HCEC 1CT (cell line): ENCODE measurements around the gene OAF.
"Not testable (repeated sequence)": the region's sequence is repeated elsewhere in the genome, so short reads cannot be mapped to it uniquely, and the experiment has no call there.

Experiments used
- DNase-seq: peaks from one replicate; pipeline ENCODE4 v3.0.0-alpha.2; 2017

OAF gene

GRCh38 chr11:120244476-120245365, 33.9 kb downstream of the OAF start:
- no peak for DNase-seq

- no peak for DNase-seq
Observed at GRCh38 chr11:120245434-120245833, 34.6 kb downstream of the OAF start.

GRCh38 chr11:120248551-120249278, 37.9 kb downstream of the OAF start:
- DNase-seq: peak; percentile 61

- DNase-seq: no peak
Observed at GRCh38 chr11:120249279-120250262, 38.7 kb downstream of the OAF start.

- not testable (repeated sequence) for DNase-seq
Observed at GRCh38 chr11:120253377-120253776, 42.5 kb downstream of the OAF start.

- DNase-seq: no peak
Observed at GRCh38 chr11:120254788-120255518, 44.1 kb downstream of the OAF start.

GRCh38 chr11:120255519-120255866, 44.7 kb downstream of the OAF start:
- DNase-seq: no peak

GRCh38 chr11:120256178-120256577, 45.3 kb downstream of the OAF start:
- no peak for DNase-seq

GRCh38 chr11:120256779-120257178, 45.9 kb downstream of the OAF start:
- no peak for DNase-seq

GRCh38 chr11:120257346-120257745, 46.5 kb downstream of the OAF start:
- DNase-seq: no peak

GRCh38 chr11:120258661-120259060, 47.8 kb downstream of the OAF start:
- DNase-seq: no peak

GRCh38 chr11:120259241-120259640, 48.4 kb downstream of the OAF start:
- no peak for DNase-seq

- DNase-seq: no peak
Observed at GRCh38 chr11:120259988-120260565, 49.2 kb downstream of the OAF start.

GRCh38 chr11:120260616-120261015, 49.8 kb downstream of the OAF start:
- no peak for DNase-seq

GRCh38 chr11:120261321-120261720, 50.5 kb downstream of the OAF start:
- no peak for DNase-seq

- DNase-seq: no peak
Observed at GRCh38 chr11:120261931-120262330, 51.1 kb downstream of the OAF start.

- DNase-seq: no peak
Observed at GRCh38 chr11:120267319-120267718, 56.5 kb downstream of the OAF start.

GRCh38 chr11:120268686-120269085, 57.9 kb downstream of the OAF start:
- DNase-seq: no peak

- no peak for DNase-seq
Observed at GRCh38 chr11:120270386-120270785, 59.6 kb downstream of the OAF start.

- no peak for DNase-seq
Observed at GRCh38 chr11:120271672-120272071, 60.8 kb downstream of the OAF start.

GRCh38 chr11:120272303-120272702, 61.5 kb downstream of the OAF start:
- peak; percentile 55 for DNase-seq

- DNase-seq: no peak
Observed at GRCh38 chr11:120273432-120273831, 62.6 kb downstream of the OAF start.
